Measurements from ENCODE around the gene CROCC2. TPM values are rescaled to one million over a fixed set of nuclear protein-coding genes. Genes with fewer than 3 reads are reported as not detected.

Gene CROCC2
- total RNA-seq, 4 donors from 2014 or later: 0.79 to 2.6 (median 1.8) TPM; not detected in 1

DNA sequence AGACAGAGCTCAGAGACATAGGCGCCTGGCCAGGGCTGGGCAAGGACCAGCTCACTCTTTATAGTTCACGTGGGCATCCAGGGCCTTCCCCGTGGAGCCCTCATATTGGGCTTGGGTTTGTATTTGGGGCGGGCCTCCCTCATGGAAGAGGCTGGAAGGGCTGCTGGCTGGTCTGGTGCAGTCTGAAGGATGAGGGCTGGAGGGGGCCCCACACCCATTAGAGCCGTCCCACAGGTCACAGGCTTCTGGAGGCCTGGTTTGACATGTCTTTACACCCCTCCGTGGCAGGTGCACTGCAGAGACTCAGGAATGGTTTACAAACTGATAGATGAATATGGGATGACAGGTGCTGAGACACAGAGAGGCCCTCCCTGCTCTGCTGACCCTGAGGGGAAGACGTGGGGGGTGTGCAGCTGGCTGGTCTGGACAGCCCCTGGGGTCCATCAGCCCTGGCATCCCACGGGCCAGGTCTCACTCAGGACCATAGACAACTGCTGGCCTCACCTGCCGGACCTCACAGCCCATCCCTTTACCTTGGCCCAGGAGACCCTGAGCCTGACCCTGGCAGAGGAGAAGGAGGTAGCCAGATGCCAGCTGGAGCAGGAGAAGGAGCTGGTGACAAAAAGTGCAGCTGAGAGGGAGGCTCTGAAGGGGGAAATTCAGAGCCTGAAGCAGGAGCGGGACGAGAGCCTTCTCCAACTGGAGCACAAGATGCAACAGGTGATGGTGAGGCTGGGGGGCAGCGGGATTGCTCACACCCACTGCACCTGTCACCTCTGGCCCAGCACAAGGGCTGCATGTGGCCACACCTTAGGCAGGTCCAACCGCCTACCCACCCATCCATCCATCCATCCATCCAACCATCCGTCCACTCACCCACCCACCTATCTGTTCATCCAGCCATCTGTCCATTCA lies 43.9 kb downstream of the CROCC2 start:
- H3K4me3 ChIP-seq: no peak overlapping the region
- DNase-seq: no peak
- H3K27me3 ChIP-seq: no peaks in the 10 kb centered on the region
- no peaks in the 10 kb centered on the region for H3K4me1 ChIP-seq
- TF ChIP-seq CTCF (IDR thresholded peaks at IDR 0.05) (no peak), POLR2A (IDR thresholded peaks at IDR 0.05) (no peak)
- H3K9me3 ChIP-seq: no peaks in the 10 kb centered on the region
- no peak overlapping the region for H3K27ac ChIP-seq
- H3K36me3 ChIP-seq: no peaks in the 10 kb centered on the region
- intact Hi-C loops (cut with DNase I; ENCODE audit: low total_unique reads): no loop called here

DNA sequence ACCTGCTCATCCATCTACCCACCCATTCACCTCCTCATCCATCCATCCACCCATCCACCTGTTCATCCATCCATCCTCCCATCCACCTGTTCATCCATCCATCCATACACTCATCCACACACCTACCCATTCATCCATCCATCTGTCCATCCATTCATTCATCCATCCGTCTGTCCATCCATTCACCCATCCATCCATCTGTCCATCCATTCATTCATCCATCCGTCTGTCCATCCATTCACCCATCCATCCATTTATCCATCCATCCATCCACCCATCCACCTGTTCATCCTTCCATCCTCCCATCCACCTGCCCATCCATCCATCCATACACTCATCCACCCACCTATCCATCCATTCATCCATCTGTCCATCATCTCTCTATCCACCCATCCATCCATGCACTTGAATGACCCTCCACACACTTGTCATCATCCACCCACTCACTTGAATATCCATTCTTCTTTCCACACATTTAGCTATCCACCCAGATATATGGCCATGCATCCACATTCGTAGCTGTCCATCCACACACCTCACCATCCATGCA lies 45.0 kb downstream of the CROCC2 start:
- no peak for DNase-seq
- intact Hi-C loops (cut with DNase I; ENCODE audit: low total_unique reads): no loop called here
- Histone ChIP-seq H3K27me3 (no peaks in the 10 kb centered on the region), H3K4me1 (no peaks in the 10 kb centered on the region), H3K36me3 (no peaks in the 10 kb centered on the region), H3K4me3 (no peak overlapping the region), H3K9me3 (no peaks in the 10 kb centered on the region), H3K27ac (no peak overlapping the region)
- TF ChIP-seq POLR2A (IDR thresholded peaks at IDR 0.05) (no peak), CTCF (IDR thresholded peaks at IDR 0.05) (no peak)

- TF ChIP-seq POLR2A (IDR thresholded peaks at IDR 0.05): no peak
- no peak for TF ChIP-seq CTCF (IDR thresholded peaks at IDR 0.05)
- H3K27ac ChIP-seq: no peak overlapping the region
- no peak overlapping the region for H3K4me3 ChIP-seq
- intact Hi-C loops (cut with DNase I; ENCODE audit: low total_unique reads): no loop called here
- peak in 1 of 2 donors; percentile 10 for DNase-seq
- no peaks in the 10 kb centered on the region for H3K36me3 ChIP-seq
- H3K27me3 ChIP-seq: no peaks in the 10 kb centered on the region
- no peaks in the 10 kb centered on the region for H3K4me1 ChIP-seq
- H3K9me3 ChIP-seq: no peaks in the 10 kb centered on the region
Observed at GRCh38 chr2:240952496-240953246, 46.5 kb downstream of the CROCC2 start.

GRCh38 chr2:240953426-240954410 lies 47.6 kb downstream of the CROCC2 start:
- TF ChIP-seq CTCF (IDR thresholded peaks at IDR 0.05) (no peak), POLR2A (IDR thresholded peaks at IDR 0.05) (no peak)
- H3K4me1 ChIP-seq: no peaks in the 10 kb centered on the region
- intact Hi-C loops (cut with DNase I; ENCODE audit: low total_unique reads): no loop called here
- H3K9me3 ChIP-seq: no peaks in the 10 kb centered on the region
- no peak for DNase-seq
- no peak overlapping the region for H3K27ac ChIP-seq
- no peak overlapping the region for H3K4me3 ChIP-seq
- H3K36me3 ChIP-seq: no peaks in the 10 kb centered on the region
- no peaks in the 10 kb centered on the region for H3K27me3 ChIP-seq
